ENCODE results near the gene ANKH.

The ANKH gene

GRCh38 chr5:14834062-14834461 lies 37.5 kb downstream of the ANKH start:
- Histone ChIP-seq H3K4me1 (ENCODE audit: insufficient read depth, poor library complexity, severe bottlenecking) (no peaks in the 10 kb centered on the region), H3K4me3 (ENCODE audit: severe bottlenecking) (no peak overlapping the region), H3K9me3 (ENCODE audit: severe bottlenecking) (no peaks in the 10 kb centered on the region), H3K27me3 (ENCODE audit: insufficient read depth, poor library complexity, severe bottlenecking) (no peaks in the 10 kb centered on the region), H3K27ac (ENCODE audit: poor library complexity, severe bottlenecking) (no peak overlapping the region), H3K36me3 (ENCODE audit: low read depth) (no peaks in the 10 kb centered on the region)
- ATAC-seq (ENCODE audit: low read depth): no peak
- no peak for DNase-seq (ENCODE audit: low spot score)
- TF ChIP-seq CTCF (IDR thresholded peaks at IDR 0.05; ENCODE audit: poor library complexity, severe bottlenecking): no peak

- no peak for TF ChIP-seq CTCF (IDR thresholded peaks at IDR 0.05; ENCODE audit: poor library complexity, severe bottlenecking)
- no peaks in the 10 kb centered on the region for H3K4me1 ChIP-seq (ENCODE audit: insufficient read depth, poor library complexity, severe bottlenecking)
- H3K27ac ChIP-seq (ENCODE audit: poor library complexity, severe bottlenecking): no peak overlapping the region
- ATAC-seq (ENCODE audit: low read depth): peak; percentile 35; the same call in 1 of the 3 replicates
- H3K36me3 ChIP-seq (ENCODE audit: low read depth): no peaks in the 10 kb centered on the region
- no peak for DNase-seq (ENCODE audit: low spot score)
- no peaks in the 10 kb centered on the region for H3K9me3 ChIP-seq (ENCODE audit: severe bottlenecking)
- no peaks in the 10 kb centered on the region for H3K27me3 ChIP-seq (ENCODE audit: insufficient read depth, poor library complexity, severe bottlenecking)
- no peak overlapping the region for H3K4me3 ChIP-seq (ENCODE audit: severe bottlenecking)
Measured at GRCh38 chr5:14831006-14831338, 40.6 kb downstream of the ANKH start.

GRCh38 chr5:14830210-14831005 lies 41.2 kb downstream of the ANKH start:
- Histone ChIP-seq H3K4me1 (ENCODE audit: insufficient read depth, poor library complexity, severe bottlenecking) (no peaks in the 10 kb centered on the region), H3K27ac (ENCODE audit: poor library complexity, severe bottlenecking) (no peak overlapping the region), H3K36me3 (ENCODE audit: low read depth) (no peaks in the 10 kb centered on the region), H3K27me3 (ENCODE audit: insufficient read depth, poor library complexity, severe bottlenecking) (no peaks in the 10 kb centered on the region), H3K9me3 (ENCODE audit: severe bottlenecking) (no peaks in the 10 kb centered on the region), H3K4me3 (ENCODE audit: severe bottlenecking) (no peak overlapping the region)
- ATAC-seq (ENCODE audit: low read depth) (no peak), DNase-seq (ENCODE audit: low spot score) (no peak)
- no peak for TF ChIP-seq CTCF (IDR thresholded peaks at IDR 0.05; ENCODE audit: poor library complexity, severe bottlenecking)

GRCh38 chr5:14829396-14829795 lies 42.2 kb downstream of the ANKH start:
- Histone ChIP-seq H3K36me3 (ENCODE audit: low read depth) (no peaks in the 10 kb centered on the region), H3K27me3 (ENCODE audit: insufficient read depth, poor library complexity, severe bottlenecking) (no peaks in the 10 kb centered on the region), H3K4me3 (ENCODE audit: severe bottlenecking) (no peak overlapping the region), H3K27ac (ENCODE audit: poor library complexity, severe bottlenecking) (no peak overlapping the region), H3K9me3 (ENCODE audit: severe bottlenecking) (no peaks in the 10 kb centered on the region), H3K4me1 (ENCODE audit: insufficient read depth, poor library complexity, severe bottlenecking) (no peaks in the 10 kb centered on the region)
- TF ChIP-seq CTCF (IDR thresholded peaks at IDR 0.05; ENCODE audit: poor library complexity, severe bottlenecking): no peak
- ATAC-seq (ENCODE audit: low read depth): no peak
- no peak for DNase-seq (ENCODE audit: low spot score)

- Histone ChIP-seq H3K4me1 (ENCODE audit: insufficient read depth, poor library complexity, severe bottlenecking) (no peaks in the 10 kb centered on the region), H3K27ac (ENCODE audit: poor library complexity, severe bottlenecking) (no peak overlapping the region), H3K9me3 (ENCODE audit: severe bottlenecking) (no peaks in the 10 kb centered on the region), H3K4me3 (ENCODE audit: severe bottlenecking) (no peak overlapping the region), H3K27me3 (ENCODE audit: insufficient read depth, poor library complexity, severe bottlenecking) (no peaks in the 10 kb centered on the region), H3K36me3 (ENCODE audit: low read depth) (no peaks in the 10 kb centered on the region)
- no peak for DNase-seq (ENCODE audit: low spot score)
- TF ChIP-seq CTCF (IDR thresholded peaks at IDR 0.05; ENCODE audit: poor library complexity, severe bottlenecking): no peak
- no peak for ATAC-seq (ENCODE audit: low read depth)
Measured at GRCh38 chr5:14826714-14827113, 44.9 kb downstream of the ANKH start.

Data from RWPE2 (cell line).